Hepatocyte (in vitro differentiated cells): ENCODE measurements around the gene ARAP1. TPM values are rescaled to one million over a fixed set of nuclear protein-coding genes. Genes with fewer than 3 reads are reported as not detected.

Experiments used
- DNase-seq: peaks from one replicate; pipeline ENCODE4 v3.0.0-alpha.2; 2016; ENCODE audit warnings: low spot score
- H2AFZ ChIP-seq: fragments of 200-600 bp; sonication (generic); 2 replicates; pipeline ENCODE4 v1.6.0; 2016; ENCODE audit warnings: antibody characterized with exemption, mild to moderate bottlenecking
- H3K27ac ChIP-seq: fragments of 200-600 bp; sonication (generic); 2 replicates; pipeline ENCODE4 v1.5.1; 2016; ENCODE audit warnings: mild to moderate bottlenecking
- H3K27me3 ChIP-seq: fragments of 200-600 bp; sonication (generic); 2 replicates; pipeline ENCODE4 v1.6.1; 2016
- H3K36me3 ChIP-seq: fragments of 200-600 bp; sonication (generic); replicated peaks from 2 replicates; pipeline ENCODE4 v1.5.1; 2016; ENCODE audit warnings: low read depth; ENCODE audit not compliant: insufficient read depth
- H3K4me1 ChIP-seq: fragments of 200-600 bp; sonication (generic); 2 replicates; pipeline ENCODE4 v1.5.1; 2016; ENCODE audit warnings: mild to moderate bottlenecking, moderate library complexity; ENCODE audit not compliant: insufficient read depth
- H3K4me2 ChIP-seq: fragments of 200-600 bp; sonication (generic); 2 replicates; pipeline ENCODE4 v1.6.0; 2016
- H3K4me3 ChIP-seq: fragments of 200-600 bp; sonication (generic); 2 replicates; pipeline ENCODE4 v1.5.1; 2016; ENCODE audit warnings: mild to moderate bottlenecking
- H3K79me2 ChIP-seq: fragments of 200-600 bp; sonication (generic); 2 replicates; pipeline ENCODE4 v1.6.0; 2017; ENCODE audit warnings: mild to moderate bottlenecking
- H3K9me2 ChIP-seq: fragments of 200-600 bp; sonication (generic); replicated peaks from 2 replicates; pipeline ENCODE4 v1.6.0; 2017; ENCODE audit warnings: mild to moderate bottlenecking; ENCODE audit not compliant: insufficient read depth
- H3K9me3 ChIP-seq: fragments of 200-600 bp; sonication (generic); 2 replicates; pipeline ENCODE4 v1.5.1; 2016; ENCODE audit warnings: low read depth, mild to moderate bottlenecking
- H4K20me1 ChIP-seq: fragments of 200-600 bp; sonication (generic); 2 replicates; pipeline ENCODE4 v1.6.0; 2016; ENCODE audit warnings: mild to moderate bottlenecking; ENCODE audit not compliant: insufficient read depth, poor library complexity, severe bottlenecking
- CTCF ChIP-seq: fragments of 200-600 bp; sonication (generic); IDR thresholded peaks from 2 replicates; pipeline ENCODE4 v1.5.1; 2016; ENCODE audit warnings: antibody characterized with exemption, mild to moderate bottlenecking; ENCODE audit not compliant: poor library complexity
- EZH2 ChIP-seq: fragments of 200-600 bp; sonication (generic); IDR thresholded peaks from 2 replicates; pipeline ENCODE4 v1.6.1; 2016; ENCODE audit warnings: antibody characterized with exemption, mild to moderate bottlenecking, borderline replicate concordance
- EZH2phosphoT487 ChIP-seq: fragments of 200-600 bp; sonication (generic); IDR thresholded peaks from one replicate; pipeline ENCODE4 v1.6.1; 2018; ENCODE audit warnings: antibody characterized with exemption, mild to moderate bottlenecking, low read depth, moderate library complexity; ENCODE audit not compliant: unreplicated experiment, severe bottlenecking
- WGBS: methylation state at CpG from one replicate; pipeline ENCODE4 v1.1.6; 2016; ENCODE audit warnings: low lambda C conversion rate; ENCODE audit errors: missing lambda C conversion rate; 5-methylcytosine and 5-hydroxymethylcytosine counted together
- polyA plus RNA-seq: library from polyadenylated mRNA; unstranded; fragments of >200 nt; fragmentation: Nextera tagmentation; extraction: Ambion mirVana; gene quantifications from 2 replicates; pipeline ENCODE4 v1.2.1, GENCODE V29; 2016
- total RNA-seq: library from RNA; depleted of rRNA; stranded (reverse); fragments of >200 nt; gene quantifications from 2 replicates; pipeline ENCODE4 v1.2.3, GENCODE V29; 2014

Gene ARAP1
- total and polyA plus RNA-seq, 2 experiments from 2014 or later = 60.2 to 118 TPM

GRCh38 chr11:72769680-72770079 lies 17.5 kb upstream of the ARAP1 start:
- TF ChIP-seq EZH2 (no peak), EZH2phosphoT487 (no peak), CTCF (no peak)
- Histone ChIP-seq H4K20me1 (peaks cover 85% of the 10 kb centered on the region), H3K4me2 (no peak overlapping the region), H2AFZ (no peak overlapping the region), H3K4me3 (no peak overlapping the region), H3K27ac (no peak overlapping the region), H3K36me3 (no peaks in the 10 kb centered on the region), H3K4me1 (peaks cover 63% of the 10 kb centered on the region), H3K9me3 (no peaks in the 10 kb centered on the region), H3K79me2 (peaks cover 95% of the 10 kb centered on the region), H3K9me2 (no peaks in the 10 kb centered on the region), H3K27me3 (no peaks in the 10 kb centered on the region)
- WGBS = 82% methylated on average over 4 of the region's 4 CpGs
- DNase-seq = no peak

GRCh38 chr11:72768581-72768980 lies 16.4 kb upstream of the ARAP1 start:
- H3K9me3 ChIP-seq = no peaks in the 10 kb centered on the region
- H3K27ac ChIP-seq = no peak overlapping the region
- 85% methylated on average over 3 of the region's 3 CpGs for WGBS
- H3K79me2 ChIP-seq = peaks cover 95% of the 10 kb centered on the region
- peaks cover 81% of the 10 kb centered on the region for H4K20me1 ChIP-seq
- no peak overlapping the region for H3K4me3 ChIP-seq
- no peaks in the 10 kb centered on the region for H3K36me3 ChIP-seq
- H2AFZ ChIP-seq = no peak overlapping the region
- peaks cover 53% of the 10 kb centered on the region for H3K4me1 ChIP-seq
- H3K27me3 ChIP-seq = no peaks in the 10 kb centered on the region
- no peak overlapping the region for H3K4me2 ChIP-seq
- no peak for DNase-seq
- TF ChIP-seq CTCF (no peak), EZH2 (no peak), EZH2phosphoT487 (no peak)
- H3K9me2 ChIP-seq = no peaks in the 10 kb centered on the region

- peaks cover 98% of the 10 kb centered on the region for H3K79me2 ChIP-seq
- peak overlapping the region; percentile 60 for H3K27ac ChIP-seq
Observed at GRCh38 chr11:72767203-72768062, 15.2 kb upstream of the ARAP1 start.

More at GRCh38 chr11:72767203-72768062, 15.2 kb upstream of the ARAP1 start:
- WGBS = 88% methylated on average over 4 of the region's 4 CpGs
- no peak for TF ChIP-seq EZH2
- TF ChIP-seq EZH2phosphoT487 = no peak
- TF ChIP-seq CTCF = no peak
- Histone ChIP-seq H3K27me3 (no peaks in the 10 kb centered on the region), H3K9me2 (no peaks in the 10 kb centered on the region), H2AFZ (no peak overlapping the region), H3K4me1 (peaks cover 42% of the 10 kb centered on the region), H3K4me3 (no peak overlapping the region), H3K9me3 (no peaks in the 10 kb centered on the region), H4K20me1 (peaks cover 77% of the 10 kb centered on the region), H3K4me2 (no peak overlapping the region), H3K36me3 (no peaks in the 10 kb centered on the region)
- no peak for DNase-seq
